GM12872 (cell line): Measurements from ENCODE around the gene PRAME.

Experiments used
- CTCF ChIP-seq: IDR thresholded peaks from 3 replicates; pipeline ENCODE4 v1.5.1; 2011; ENCODE audit warnings: low read depth, mild to moderate bottlenecking, low read length, moderate library complexity; ENCODE audit not compliant: insufficient read depth

The PRAME gene

GRCh38 chr22:22531770-22532546 is 27.1 kb downstream of the PRAME start:
- no peak for TF ChIP-seq CTCF

GRCh38 chr22:22528780-22529179 is 30.3 kb downstream of the PRAME start:
- TF ChIP-seq CTCF = no peak

- no peak for TF ChIP-seq CTCF
Measured at GRCh38 chr22:22527312-22527711, 31.8 kb downstream of the PRAME start.

- no peak for TF ChIP-seq CTCF
Measured at GRCh38 chr22:22526125-22526912, 32.7 kb downstream of the PRAME start.

GRCh38 chr22:22523494-22523893 is 35.6 kb downstream of the PRAME start:
- no peak for TF ChIP-seq CTCF

GRCh38 chr22:22521631-22522030 is 37.4 kb downstream of the PRAME start:
- TF ChIP-seq CTCF = no peak

GRCh38 chr22:22520667-22521602 is 38.1 kb downstream of the PRAME start:
- no peak for TF ChIP-seq CTCF
